GM10248 (cell line): ENCODE measurements around the gene NELL1.
"Not testable (repeated sequence)": the region's sequence is repeated elsewhere in the genome, so short reads cannot be mapped to it uniquely, and the experiment has no call there.

Experiments
- CTCF ChIA-PET: fragments of 300-600 bp; sonication (Branson Sonifier 250); formaldehyde crosslinking; extraction: SDS; loops from one replicate; lab custom pipeline; 2021; ENCODE audit warnings: antibody characterized with exemption; lab: Yijun Ruan, JAX
- POLR2A ChIA-PET: fragments of 350-650 bp; sonication (Branson Sonifier 250); formaldehyde crosslinking; extraction: SDS; loops from one replicate; lab custom pipeline; 2020; ENCODE audit warnings: antibody characterized with exemption; lab: Yijun Ruan, JAX
- DNase-seq: peaks from one replicate; pipeline ENCODE4 v3.0.0; 2012; ENCODE audit errors: extremely low spot score
- TF ChIP-seq, protein P1 (sequence below): IDR thresholded peaks from 2 replicates; pipeline ENCODE4 v1.5.1; 2012; ENCODE audit warnings: mild to moderate bottlenecking, low read depth; ENCODE audit errors: extremely low read depth, missing control alignments, control extremely low read depth

The NELL1 gene

DNA sequence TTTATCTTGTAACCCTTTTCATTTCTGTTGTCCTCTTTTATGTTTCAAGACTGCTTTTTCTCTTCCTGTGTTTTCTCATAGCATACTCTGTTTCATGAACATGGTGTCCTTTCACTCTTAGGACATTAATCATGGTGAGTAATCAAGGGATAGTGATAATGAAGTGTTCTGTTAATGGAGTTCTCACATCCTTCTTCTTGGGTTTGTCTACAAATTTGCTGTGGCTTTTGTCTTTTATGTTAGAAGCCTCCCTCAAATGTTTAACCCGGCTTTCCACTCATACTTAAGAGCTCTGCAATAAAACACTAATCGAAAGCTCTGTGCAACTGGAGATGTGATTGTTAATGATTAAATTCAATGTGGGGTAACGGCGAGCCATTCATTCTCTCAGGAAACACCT is 593.6 kb downstream of the NELL1 start:
- ChIA-PET POLR2A (no interaction called here), CTCF (no interaction called here)
- TF ChIP-seq, protein P1, sequence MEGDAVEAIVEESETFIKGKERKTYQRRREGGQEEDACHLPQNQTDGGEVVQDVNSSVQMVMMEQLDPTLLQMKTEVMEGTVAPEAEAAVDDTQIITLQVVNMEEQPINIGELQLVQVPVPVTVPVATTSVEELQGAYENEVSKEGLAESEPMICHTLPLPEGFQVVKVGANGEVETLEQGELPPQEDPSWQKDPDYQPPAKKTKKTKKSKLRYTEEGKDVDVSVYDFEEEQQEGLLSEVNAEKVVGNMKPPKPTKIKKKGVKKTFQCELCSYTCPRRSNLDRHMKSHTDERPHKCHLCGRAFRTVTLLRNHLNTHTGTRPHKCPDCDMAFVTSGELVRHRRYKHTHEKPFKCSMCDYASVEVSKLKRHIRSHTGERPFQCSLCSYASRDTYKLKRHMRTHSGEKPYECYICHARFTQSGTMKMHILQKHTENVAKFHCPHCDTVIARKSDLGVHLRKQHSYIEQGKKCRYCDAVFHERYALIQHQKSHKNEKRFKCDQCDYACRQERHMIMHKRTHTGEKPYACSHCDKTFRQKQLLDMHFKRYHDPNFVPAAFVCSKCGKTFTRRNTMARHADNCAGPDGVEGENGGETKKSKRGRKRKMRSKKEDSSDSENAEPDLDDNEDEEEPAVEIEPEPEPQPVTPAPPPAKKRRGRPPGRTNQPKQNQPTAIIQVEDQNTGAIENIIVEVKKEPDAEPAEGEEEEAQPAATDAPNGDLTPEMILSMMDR = no peak
- no peak for DNase-seq

DNA sequence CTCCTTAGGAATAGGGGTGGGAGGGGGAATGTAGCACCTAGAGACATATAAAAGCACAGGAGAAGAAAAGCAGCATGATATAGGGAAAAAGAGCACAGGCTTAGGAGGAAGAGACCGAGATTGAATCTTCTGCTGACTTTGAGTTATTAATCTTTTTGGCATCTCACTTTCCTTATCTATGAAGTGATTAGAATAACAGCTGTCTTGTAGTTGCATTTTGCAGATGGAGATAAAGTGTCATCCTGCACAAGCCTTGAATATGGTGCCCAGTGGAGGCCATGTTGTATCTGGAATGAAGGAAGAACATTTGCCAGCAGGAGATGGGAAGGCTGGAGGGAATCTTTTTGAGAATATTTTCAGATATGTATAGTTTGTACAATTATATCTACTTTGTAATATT is 594.7 kb downstream of the NELL1 start:
- TF ChIP-seq, protein P1 = no peak
- CTCF ChIA-PET = interaction anchor here (0.9 kb wide), 1 partner anchor 12 kb away, joined by 3 read pairs; no protein-coding TSS in a partner anchor

DNA sequence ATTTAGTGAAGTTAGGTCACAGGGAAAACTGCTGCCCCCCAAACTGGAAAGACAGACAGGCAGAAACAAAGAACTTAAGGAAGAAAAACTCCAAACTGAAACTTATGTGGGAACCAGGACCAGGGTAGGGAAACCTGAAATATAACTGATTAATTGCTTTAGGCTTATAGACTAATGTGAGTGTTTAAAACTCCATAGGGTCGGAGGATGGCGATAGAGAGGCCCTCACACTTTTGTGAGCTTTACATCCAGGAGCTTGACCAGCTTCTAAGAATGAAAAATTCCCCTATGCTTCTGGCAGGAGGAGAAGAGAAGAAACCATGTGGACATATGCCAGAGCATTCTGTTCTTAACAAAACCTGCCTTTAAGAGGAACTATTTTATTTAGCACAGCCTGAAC is 598.6 kb downstream of the NELL1 start:
- DNase-seq = no peak
- CTCF ChIA-PET = no interaction called here
- TF ChIP-seq, protein P1 = no peak
- POLR2A ChIA-PET = no interaction called here

More for the DNA sequence above, 594.7 kb downstream of the NELL1 start:
- POLR2A ChIA-PET = no interaction called here
- no peak for DNase-seq

DNA sequence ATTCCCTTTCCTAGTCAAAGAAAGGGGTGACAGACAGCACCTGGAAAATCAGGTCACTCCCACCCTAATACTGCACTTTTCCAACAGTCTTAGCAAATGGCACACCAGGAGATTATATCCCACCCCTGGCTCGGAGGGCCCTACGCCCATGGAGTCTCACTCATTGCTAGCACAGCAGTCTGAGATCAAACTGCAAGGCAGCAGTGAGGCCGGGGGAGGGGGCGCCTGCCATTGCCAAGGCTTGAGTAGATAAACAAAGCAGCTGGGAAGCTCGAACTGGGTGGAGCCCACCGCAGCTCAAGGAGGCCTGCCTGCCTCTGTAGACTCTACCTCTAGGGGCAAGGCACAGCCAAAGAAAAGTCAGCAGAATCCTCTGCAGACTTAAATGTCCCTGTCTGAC is 602.8 kb downstream of the NELL1 start:
- POLR2A ChIA-PET, CTCF ChIA-PET, DNase-seq: not testable (repeated sequence)

DNA sequence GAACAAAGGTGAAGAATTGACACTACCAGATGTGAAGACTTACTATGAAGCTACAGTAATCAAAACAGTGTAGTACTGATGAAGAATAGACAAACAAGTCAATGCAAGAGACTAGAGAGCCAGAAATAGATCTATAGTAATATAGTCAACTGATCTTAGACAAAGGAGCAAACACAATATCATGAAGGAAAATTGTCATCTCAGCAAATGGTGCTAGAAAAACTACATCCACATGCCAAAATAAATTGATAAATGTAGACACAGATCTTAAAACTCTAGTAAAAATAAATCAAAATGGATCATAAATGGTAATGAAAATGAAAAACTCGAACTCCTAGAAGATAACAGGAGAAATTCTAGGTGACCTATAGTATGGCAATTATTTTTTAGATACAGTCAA is 609.5 kb downstream of the NELL1 start:
- ChIA-PET POLR2A (no interaction called here), CTCF (interaction anchor here (1.0 kb wide), 1 partner anchor 26 kb away, joined by 3 read pairs; no protein-coding TSS in a partner anchor)
- no peak for DNase-seq
- TF ChIP-seq, protein P1 = no peak

DNA sequence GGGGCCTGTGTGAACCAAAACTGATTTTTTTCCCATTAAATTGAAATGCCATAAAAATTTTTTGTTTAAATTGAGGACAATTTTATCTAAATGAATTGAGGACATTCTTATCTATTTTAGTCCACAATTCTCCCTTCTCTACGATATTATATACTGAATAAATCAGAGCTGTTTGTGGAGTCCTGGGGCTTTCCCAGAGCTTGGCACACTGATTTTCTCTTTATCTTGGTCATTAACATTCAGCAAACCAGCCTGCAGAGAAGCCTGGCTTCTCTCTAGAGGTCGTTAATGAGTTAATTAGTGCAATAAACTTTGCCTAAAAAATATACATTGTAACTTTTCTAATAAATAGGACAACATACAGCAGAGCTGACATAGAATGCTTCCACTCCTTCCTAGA is 615.7 kb downstream of the NELL1 start:
- no peak for DNase-seq
- TF ChIP-seq, protein P1 = no peak
- ChIA-PET POLR2A (no interaction called here), CTCF (interaction anchor here (1.0 kb wide), 1 partner anchor 33 kb away, joined by 3 read pairs; no protein-coding TSS in a partner anchor)

DNA sequence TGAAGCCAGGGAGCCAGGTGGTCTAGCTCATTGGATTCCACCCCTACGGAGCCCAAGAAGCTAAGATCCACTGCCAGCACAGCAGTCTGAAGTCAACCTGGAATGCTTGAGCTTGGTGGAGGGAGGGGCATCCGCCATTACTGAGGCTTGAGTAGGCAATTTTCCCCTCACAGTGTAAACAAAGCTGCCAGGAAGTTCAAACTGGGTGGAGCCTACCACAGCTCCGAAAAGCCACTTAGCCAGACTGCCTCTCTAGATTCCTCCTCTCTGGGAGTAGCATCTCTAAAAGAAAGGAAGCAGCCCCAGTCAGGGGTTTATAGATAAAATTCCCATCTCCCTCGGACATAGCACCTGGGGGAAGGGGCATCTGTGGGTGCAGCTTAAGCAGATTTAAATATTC is 620.3 kb downstream of the NELL1 start:
- POLR2A ChIA-PET = no interaction called here
- CTCF ChIA-PET = no interaction called here
- no peak for DNase-seq
- TF ChIP-seq, protein P1 = no peak
